AG04450 (cell line): Measurements from ENCODE around the gene EEF1E1. TPM values are rescaled to one million over a fixed set of nuclear protein-coding genes. Genes with fewer than 3 reads are reported as not detected.

ENCODE experiments used
- CTCF ChIA-PET: fragments of 300-600, 350-600 bp; formaldehyde crosslinking; extraction: SDS; loops from one replicate; lab custom pipeline; 2022; ENCODE audit warnings: antibody characterized with exemption, inconsistent platforms; lab: Charles Lee
- POLR2A ChIA-PET: fragments of 350-600 bp; formaldehyde crosslinking; extraction: SDS; loops from one replicate; lab custom pipeline; 2021; ENCODE audit warnings: antibody characterized with exemption, inconsistent platforms; lab: Yijun Ruan, JAX
- DNase-seq: peaks from one replicate; pipeline ENCODE4 v3.0.0-alpha.2; 2011; ENCODE audit warnings: low read depth, low spot score
- H3K27ac ChIP-seq: one replicate; pipeline ENCODE4 v1.5.1; 2012; ENCODE audit warnings: low read depth, low read length, control low read depth
- H3K27me3 ChIP-seq: one replicate; pipeline ENCODE4 v1.6.0; 2012; ENCODE audit warnings: low read length; ENCODE audit not compliant: control insufficient read depth, insufficient read depth
- H3K4me3 ChIP-seq: 2 replicates; pipeline ENCODE4 v1.5.1; 2011; ENCODE audit warnings: mild to moderate bottlenecking, low read depth, low read length, control low read depth
- H3K9me3 ChIP-seq: 2 replicates; pipeline ENCODE4 v1.5.1; 2012; ENCODE audit warnings: low read length; ENCODE audit not compliant: control insufficient read depth, insufficient read depth
- polyA plus RNA-seq: library from polyadenylated mRNA; depleted of rRNA; stranded (reverse); fragments of >200 nt; gene quantifications from 2 replicates; pipeline ENCODE4 v1.2.3, GENCODE V29; 2011
- TF ChIP-seq, protein P1 (sequence below): IDR thresholded peaks from 2 replicates; pipeline ENCODE4 v1.5.1; 2011; ENCODE audit warnings: low read depth, low read length, control low read depth, inconsistent platforms

EEF1E1 gene
- polyA plus RNA-seq, 1 experiment: 65.1 TPM

DNA sequence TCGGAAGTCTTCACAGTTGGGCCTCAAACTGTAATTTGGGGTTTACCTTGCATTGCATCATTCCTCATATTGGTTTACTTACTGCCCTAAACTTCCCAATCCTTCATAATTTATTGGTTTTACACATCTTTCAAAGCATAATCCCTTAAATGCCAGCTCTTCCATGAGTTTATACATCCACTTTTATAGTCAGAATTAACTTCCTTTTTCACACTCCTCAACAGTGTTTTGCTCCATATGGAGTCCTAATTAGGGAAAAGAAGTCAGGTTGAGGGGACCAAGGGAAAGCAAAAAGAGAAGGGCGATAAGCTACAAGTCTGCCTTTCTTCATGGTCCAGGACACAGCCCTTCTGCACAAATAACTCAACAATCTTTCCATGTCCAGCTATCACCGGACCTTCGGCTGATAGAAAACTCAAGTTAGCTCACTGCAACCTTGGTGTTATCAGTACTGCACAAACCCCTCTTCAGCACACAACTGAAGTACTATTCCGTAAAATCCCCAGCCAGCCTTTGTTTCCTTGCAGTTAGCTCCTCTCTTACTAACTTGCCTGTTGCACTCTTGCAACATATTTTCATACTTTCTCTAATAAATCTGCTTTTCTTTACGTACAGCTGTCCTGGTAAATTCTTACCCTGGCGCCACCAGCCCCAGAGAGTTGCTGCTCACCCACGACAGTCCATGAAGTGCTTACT lies 2.0 kb downstream of the EEF1E1 start:
- DNase-seq: no peak
- no peak overlapping the region for H3K4me3 ChIP-seq
- H3K27me3 ChIP-seq: no peaks in the 10 kb centered on the region
- ChIA-PET POLR2A (no interaction called here), CTCF (interaction anchor here (1.1 to 1.7 kb wide), 3 partner anchors 41 to 377 kb away, joined by 3 to 4 read pairs (median 3); no protein-coding TSS in a partner anchor)
- H3K27ac ChIP-seq: no peak overlapping the region
- no peaks in the 10 kb centered on the region; the same call in 1 of the 2 replicates for H3K9me3 ChIP-seq
- TF ChIP-seq, protein P1, sequence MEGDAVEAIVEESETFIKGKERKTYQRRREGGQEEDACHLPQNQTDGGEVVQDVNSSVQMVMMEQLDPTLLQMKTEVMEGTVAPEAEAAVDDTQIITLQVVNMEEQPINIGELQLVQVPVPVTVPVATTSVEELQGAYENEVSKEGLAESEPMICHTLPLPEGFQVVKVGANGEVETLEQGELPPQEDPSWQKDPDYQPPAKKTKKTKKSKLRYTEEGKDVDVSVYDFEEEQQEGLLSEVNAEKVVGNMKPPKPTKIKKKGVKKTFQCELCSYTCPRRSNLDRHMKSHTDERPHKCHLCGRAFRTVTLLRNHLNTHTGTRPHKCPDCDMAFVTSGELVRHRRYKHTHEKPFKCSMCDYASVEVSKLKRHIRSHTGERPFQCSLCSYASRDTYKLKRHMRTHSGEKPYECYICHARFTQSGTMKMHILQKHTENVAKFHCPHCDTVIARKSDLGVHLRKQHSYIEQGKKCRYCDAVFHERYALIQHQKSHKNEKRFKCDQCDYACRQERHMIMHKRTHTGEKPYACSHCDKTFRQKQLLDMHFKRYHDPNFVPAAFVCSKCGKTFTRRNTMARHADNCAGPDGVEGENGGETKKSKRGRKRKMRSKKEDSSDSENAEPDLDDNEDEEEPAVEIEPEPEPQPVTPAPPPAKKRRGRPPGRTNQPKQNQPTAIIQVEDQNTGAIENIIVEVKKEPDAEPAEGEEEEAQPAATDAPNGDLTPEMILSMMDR: no peak

DNA sequence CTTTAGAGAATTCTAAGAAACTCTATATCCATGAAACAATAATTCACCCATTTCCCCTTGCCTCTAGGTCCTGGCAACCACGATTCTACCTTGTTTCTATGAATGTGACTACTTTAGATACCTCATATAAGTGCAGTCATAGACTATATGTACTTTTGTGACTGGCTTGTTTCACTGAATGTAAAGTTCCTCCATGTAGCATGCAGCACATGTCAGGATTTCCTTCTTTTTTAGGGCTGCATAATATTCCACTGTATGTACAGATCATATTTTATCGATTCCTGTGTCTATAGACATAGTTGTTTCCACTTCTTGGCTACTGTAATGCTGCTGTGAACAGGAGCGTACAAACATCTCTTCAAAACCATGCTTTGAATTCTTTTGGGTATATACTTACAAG lies 11.7 kb downstream of the EEF1E1 start:
- CTCF ChIA-PET: no interaction called here
- Histone ChIP-seq H3K9me3 (no peaks in the 10 kb centered on the region), H3K27ac (no peak overlapping the region), H3K27me3 (no peaks in the 10 kb centered on the region), H3K4me3 (no peak overlapping the region)
- POLR2A ChIA-PET: no interaction called here
- DNase-seq: no peak
- TF ChIP-seq, protein P1: no peak

DNA sequence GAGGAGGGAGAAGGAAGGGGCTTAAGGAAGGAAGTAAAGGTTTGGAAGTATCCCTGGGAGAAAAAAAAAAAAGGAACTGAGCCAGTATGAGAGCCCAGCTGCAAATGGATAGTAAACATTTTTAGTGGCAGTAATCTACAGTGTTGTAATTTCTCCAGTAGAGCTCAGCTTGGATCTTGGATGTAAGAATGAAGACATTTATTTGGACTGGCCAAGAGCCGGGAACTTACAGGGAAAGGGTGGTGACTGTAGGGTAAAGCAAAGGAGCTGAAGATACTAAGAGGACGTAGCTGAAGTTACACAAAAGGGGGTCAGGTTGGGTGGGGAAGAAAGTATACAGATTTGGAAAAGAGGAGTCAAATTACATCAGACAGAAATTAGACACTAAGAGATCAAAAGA lies 13.5 kb downstream of the EEF1E1 start:
- H3K27me3 ChIP-seq: no peaks in the 10 kb centered on the region
- no peak overlapping the region for H3K4me3 ChIP-seq
- TF ChIP-seq, protein P1: no peak
- DNase-seq: no peak
- POLR2A ChIA-PET: no interaction called here
- no peaks in the 10 kb centered on the region for H3K9me3 ChIP-seq
- CTCF ChIA-PET: no interaction called here
- H3K27ac ChIP-seq: no peak overlapping the region

DNA sequence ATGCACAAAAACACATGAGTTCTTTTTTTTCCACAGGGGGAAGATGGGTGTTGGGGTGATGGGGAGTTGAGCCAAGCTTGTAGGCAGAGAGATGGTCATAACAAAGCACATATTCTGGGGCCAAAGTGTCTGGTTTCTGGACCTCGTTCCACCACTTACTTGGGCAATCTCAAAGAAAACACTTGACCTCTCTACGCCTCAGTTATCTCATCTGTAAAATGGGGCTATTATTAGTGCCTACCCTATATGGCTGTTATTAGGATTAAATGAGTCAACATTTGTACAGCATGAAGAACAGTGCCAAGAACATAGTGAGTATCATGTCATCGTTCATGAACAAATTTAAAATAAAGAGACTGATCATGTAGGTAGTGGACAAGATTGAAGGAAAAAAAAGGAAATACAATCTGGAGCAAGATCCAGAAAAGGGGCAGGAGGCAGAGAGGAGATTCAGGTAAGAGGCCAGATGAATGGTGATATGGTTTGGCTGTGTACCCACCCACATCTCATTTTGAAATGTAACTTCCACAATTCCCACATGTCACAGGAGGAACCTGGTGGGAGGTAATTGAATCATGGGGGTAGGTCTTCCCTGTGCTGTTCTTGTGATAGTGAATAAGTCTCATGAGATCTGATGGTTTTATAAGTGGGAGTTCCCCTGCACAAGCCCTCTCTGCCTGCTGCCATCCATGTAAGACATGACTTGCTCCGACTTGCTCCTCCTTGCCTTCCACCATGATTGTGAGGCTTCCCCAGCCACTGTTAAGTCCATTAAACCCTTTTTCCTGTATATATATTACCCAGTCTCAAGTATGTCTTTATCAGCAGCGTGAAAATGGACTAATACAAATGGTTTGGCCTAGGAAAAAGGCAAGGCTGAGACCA lies 14.2 kb downstream of the EEF1E1 start:
- DNase-seq: no peak
- no peaks in the 10 kb centered on the region for H3K9me3 ChIP-seq
- POLR2A ChIA-PET: no interaction called here
- no peak overlapping the region for H3K4me3 ChIP-seq
- CTCF ChIA-PET: no interaction called here
- no peaks in the 10 kb centered on the region for H3K27me3 ChIP-seq
- TF ChIP-seq, protein P1: no peak
- H3K27ac ChIP-seq: no peak overlapping the region
